IMR-90 (cell line): ENCODE results near the gene PLXNA4. TPM values are rescaled to one million over a fixed set of nuclear protein-coding genes. Genes with fewer than 3 reads are reported as not detected.

Experiments
- ATAC-seq: fragments of 200-7000 bp; cut with Tn5 transposase; 2 replicates; pipeline ENCODE4 v1.9.1; 2020; ENCODE audit warnings: low read depth, mild to moderate bottlenecking, moderate library complexity
- BruUV-seq: library from RNA; stranded (reverse); fragments of 400-500 nt; replicated peaks from 2 replicates; lab custom pipeline; 2021; lab: Mats Ljungman, UMichigan
- CTCF ChIA-PET: fragments of 300-600 bp; formaldehyde crosslinking; extraction: SDS; loops from one replicate; lab custom pipeline; 2021; ENCODE audit warnings: antibody characterized with exemption; lab: Yijun Ruan, JAX
- POLR2A ChIA-PET: fragments of 300-600 bp; sonication (Branson Sonifier 250); formaldehyde crosslinking; loops from one replicate; lab custom pipeline; 2022; ENCODE audit warnings: antibody characterized with exemption; ENCODE audit not compliant: unreplicated experiment; lab: Charles Lee
- DNase-seq: peaks from one replicate; pipeline ENCODE4 v3.0.0; 2013
- H2AFZ ChIP-seq: replicated peaks from 2 replicates; pipeline ENCODE3; 2013; ENCODE audit warnings: low read length, mild to moderate bottlenecking; ENCODE audit not compliant: poor library complexity
- H2AK5ac ChIP-seq: 2 replicates; pipeline ENCODE4 v1.6.1; 2013; ENCODE audit warnings: low read depth, low read length, inconsistent platforms
- H2AK9ac ChIP-seq: replicated peaks from 2 replicates; pipeline ENCODE3; 2013; ENCODE audit warnings: mild to moderate bottlenecking, low read depth, low read length, moderate library complexity; ENCODE audit not compliant: poor library complexity
- H2BK120ac ChIP-seq: 2 replicates; pipeline ENCODE4 v1.6.1; 2013; ENCODE audit warnings: low read depth, low read length, inconsistent platforms
- H2BK15ac ChIP-seq: 3 replicates; pipeline ENCODE4 v1.6.1; 2013; ENCODE audit warnings: low read depth, low read length, inconsistent platforms
- H2BK20ac ChIP-seq: 2 replicates; pipeline ENCODE4 v1.6.1; 2013; ENCODE audit warnings: low read depth, mild to moderate bottlenecking, inconsistent platforms, low read length, moderate library complexity
- H2BK5ac ChIP-seq: 2 replicates; pipeline ENCODE4 v1.6.1; 2013; ENCODE audit warnings: mild to moderate bottlenecking, low read depth, low read length, inconsistent platforms; ENCODE audit not compliant: poor library complexity, severe bottlenecking
- H3K14ac ChIP-seq: replicated peaks from 2 replicates; pipeline ENCODE4 v1.6.1; 2013; ENCODE audit warnings: low read depth, low read length, inconsistent platforms
- H3K18ac ChIP-seq: 2 replicates; pipeline ENCODE4 v1.6.1; 2013; ENCODE audit warnings: low read depth, low read length, control low read depth
- H3K23ac ChIP-seq: 2 replicates; pipeline ENCODE4 v1.6.1; 2013; ENCODE audit warnings: low read depth, low read length, inconsistent platforms
- H3K27ac ChIP-seq: 2 replicates; pipeline ENCODE4 v1.5.1; 2013; ENCODE audit warnings: mild to moderate bottlenecking, control low read depth, low read length; ENCODE audit not compliant: insufficient read depth
- H3K27me3 ChIP-seq: 2 replicates; pipeline ENCODE4 v1.6.1; 2013; ENCODE audit warnings: low read length; ENCODE audit not compliant: control insufficient read depth, insufficient read depth
- H3K36me3 ChIP-seq: 2 replicates; pipeline ENCODE4 v1.6.1; 2013; ENCODE audit warnings: low read length, mixed read lengths; ENCODE audit not compliant: control insufficient read depth, insufficient read depth
- H3K4ac ChIP-seq: 2 replicates; pipeline ENCODE4 v1.6.1; 2013; ENCODE audit warnings: low read depth, low read length, inconsistent platforms
- H3K4me1 ChIP-seq: 2 replicates; pipeline ENCODE4 v1.6.1; 2013; ENCODE audit warnings: low read length, mixed read lengths; ENCODE audit not compliant: control insufficient read depth, insufficient read depth
- H3K4me2 ChIP-seq: 2 replicates; pipeline ENCODE4 v1.6.1; 2013; ENCODE audit warnings: low read depth, mild to moderate bottlenecking, control low read depth, low read length, moderate library complexity
- H3K4me3 ChIP-seq: 2 replicates; pipeline ENCODE4 v1.5.1; 2013; ENCODE audit warnings: low read depth, mild to moderate bottlenecking, control low read depth, low read length, moderate library complexity; ENCODE audit not compliant: insufficient read depth
- H3K56ac ChIP-seq: 2 replicates; pipeline ENCODE4 v1.6.1; 2013; ENCODE audit warnings: low read length, inconsistent platforms; ENCODE audit not compliant: insufficient read depth; ENCODE audit errors: extremely low read depth
- H3K79me1 ChIP-seq, 2 experiments: 2 replicates each; pipeline ENCODE4 v1.6.1; 2013; ENCODE audit warnings: low read length in 2 of 2, inconsistent platforms in 1 of 2, low read depth in 1 of 2
- H3K9ac ChIP-seq: 2 replicates; pipeline ENCODE4 v1.6.1; 2013; ENCODE audit warnings: low read depth, low read length, control low read depth
- H3K9me1 ChIP-seq: 2 replicates; pipeline ENCODE4 v1.6.1; 2013; ENCODE audit warnings: low read length, inconsistent platforms; ENCODE audit not compliant: insufficient read depth
- H3K9me3 ChIP-seq: 2 replicates; pipeline ENCODE4 v1.6.1; 2013; ENCODE audit warnings: low read length; ENCODE audit not compliant: control insufficient read depth, insufficient read depth
- H4K20me1 ChIP-seq: 2 replicates; pipeline ENCODE4 v1.6.1; 2013; ENCODE audit warnings: low read length, inconsistent platforms; ENCODE audit not compliant: insufficient read depth
- H4K5ac ChIP-seq: 2 replicates; pipeline ENCODE4 v1.6.1; 2013; ENCODE audit warnings: mild to moderate bottlenecking, low read depth, low read length, control low read depth
- H4K8ac ChIP-seq, 2 experiments: 2 replicates each; pipeline ENCODE4 v1.6.1; 2013; ENCODE audit warnings: low read depth in 2 of 2, low read length in 2 of 2, control low read depth in 1 of 2, inconsistent platforms in 1 of 2
- H4K91ac ChIP-seq: 2 replicates; pipeline ENCODE4 v1.6.1; 2013; ENCODE audit warnings: low read depth, low read length, inconsistent platforms; ENCODE audit not compliant: insufficient read depth
- BHLHE40 ChIP-seq: fragments of 150-350 bp; IDR thresholded peaks from 2 replicates; pipeline ENCODE4 v1.6.1; 2016; ENCODE audit warnings: mild to moderate bottlenecking, low read depth, low read length
- CEBPB ChIP-seq: IDR thresholded peaks from 2 replicates; pipeline ENCODE4 v1.6.1; 2012; ENCODE audit warnings: low read depth, low read length, improper control_type of control experiment
- MAFK ChIP-seq: IDR thresholded peaks from 2 replicates; pipeline ENCODE4 v1.6.1; 2012; ENCODE audit warnings: low read depth, low read length, improper control_type of control experiment
- MAZ ChIP-seq: IDR thresholded peaks from 2 replicates; pipeline ENCODE4 v1.6.1; 2012; ENCODE audit warnings: low read depth, mild to moderate bottlenecking, low read length, improper control_type of control experiment, moderate library complexity, borderline replicate concordance
- MXI1 ChIP-seq: IDR thresholded peaks from 2 replicates; pipeline ENCODE4 v1.6.1; 2012; ENCODE audit warnings: low read depth, mild to moderate bottlenecking, low read length, moderate library complexity, borderline replicate concordance
- NFE2L2 ChIP-seq: fragments of 150-350 bp; IDR thresholded peaks from 2 replicates; pipeline ENCODE4 v1.6.1; 2016; ENCODE audit warnings: low read depth, mild to moderate bottlenecking, low read length
- POLR2A ChIP-seq: IDR thresholded peaks from 2 replicates; pipeline ENCODE4 v1.6.1; 2012; ENCODE audit warnings: mild to moderate bottlenecking, low read depth, low read length
- RAD21 ChIP-seq: IDR thresholded peaks from 2 replicates; pipeline ENCODE4 v1.6.1; 2012; ENCODE audit warnings: low read length, improper control_type of control experiment
- RCOR1 ChIP-seq: IDR thresholded peaks from 2 replicates; pipeline ENCODE4 v1.6.1; 2012; ENCODE audit warnings: mild to moderate bottlenecking, low read length, improper control_type of control experiment; ENCODE audit not compliant: insufficient replicate concordance
- RFX5 ChIP-seq: IDR thresholded peaks from 2 replicates; pipeline ENCODE4 v1.8.0; 2012; ENCODE audit warnings: low read depth, mild to moderate bottlenecking, low read length, moderate library complexity
- SMC3 ChIP-seq: fragments of 150-350 bp; IDR thresholded peaks from 2 replicates; pipeline ENCODE4 v1.6.1; 2016; ENCODE audit warnings: low read depth, mild to moderate bottlenecking, antibody characterized with exemption, low read length, moderate library complexity
- WGBS, 2 experiments: methylation state at CpG; one replicate each; pipeline versions ENCODE4 v1.1.5 to v1.1.7; 2013; ENCODE audit warnings: missing lambda C conversion rate in 2 of 2; ENCODE audit not compliant: insufficient read length in 1 of 2; ENCODE audit errors: extremely low coverage in 2 of 2; 5-methylcytosine and 5-hydroxymethylcytosine counted together
- dilution Hi-C: fragments of 300-500 bp; cut with HindIII; formaldehyde crosslinking; loops from one replicate; pipeline ENCODE4 v1.14.3; 2018; ENCODE audit warnings: low sequenced_read_pairs; ENCODE audit not compliant: unreplicated experiment
- in situ Hi-C: fragments of 300-500 bp; cut with MboI; formaldehyde crosslinking; loops from 3 replicates; pipeline ENCODE4 v1.14.3; 2019; ENCODE audit warnings: low sequenced_read_pairs, inconsistent platforms, mixed read lengths
- intact Hi-C: fragments of 100-400 bp; cut with micrococcal nuclease; formaldehyde crosslinking; loops from 2 replicates; pipeline ENCODE4 v1.10.0; 2022
- polyA plus RNA-seq, 3 experiments: library from polyadenylated mRNA; depleted of rRNA; stranded (reverse); fragments of >200 nt; gene quantifications; 2 replicates each; pipeline ENCODE4 v1.2.3, GENCODE V29; 2012; ENCODE audit warnings: low replicate concordance in 1 of 3
- total RNA-seq: library from RNA; depleted of rRNA; stranded (reverse); fragments of >200 nt; gene quantifications from 2 replicates; pipeline ENCODE4 v1.2.3, GENCODE V29; 2012
- TF ChIP-seq, protein P1 (sequence below): fragments of 150-350 bp; IDR thresholded peaks from 2 replicates; pipeline ENCODE4 v1.6.1; 2017; ENCODE audit warnings: mild to moderate bottlenecking, antibody characterized with exemption, low read length, low read depth
- TF ChIP-seq, protein P2 (sequence below): conservative IDR thresholded peaks from 2 replicates; pipeline ENCODE4 v1.5.1; 2012; ENCODE audit warnings: mild to moderate bottlenecking, low read depth, low read length, improper control_type of control experiment
- TF ChIP-seq, protein P3 (sequence below): fragments of 150-350 bp; IDR thresholded peaks from 2 replicates; pipeline ENCODE4 v1.6.1; 2016; ENCODE audit warnings: low read depth, mild to moderate bottlenecking, low read length, moderate library complexity, borderline replicate concordance

Gene PLXNA4
- total and polyA plus RNA-seq, 2 of the 4 experiments (the other 2 are of a cell fraction): under 0.01 TPM

DNA sequence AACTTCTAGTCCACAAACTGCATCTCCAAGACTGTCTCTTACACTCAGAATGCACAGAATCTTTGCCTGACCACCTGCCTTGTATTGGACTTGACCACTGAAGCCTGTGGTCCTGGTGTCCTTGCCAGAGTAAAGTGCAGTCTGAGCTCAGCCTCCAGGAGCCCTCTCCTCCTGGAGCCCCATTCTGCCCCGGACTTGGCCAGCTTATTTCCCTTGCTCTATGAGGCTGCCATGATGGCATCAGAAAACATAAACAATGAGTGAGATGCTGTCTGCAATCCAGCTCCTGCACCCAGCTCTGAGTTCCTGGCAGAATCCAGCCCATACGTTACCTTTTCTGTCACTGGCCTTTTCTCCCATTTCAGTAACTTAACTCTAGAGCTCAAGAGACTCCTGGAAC lies 494.6 kb downstream of the PLXNA4 start:
- no peak overlapping the region for H2BK5ac ChIP-seq
- 83% methylated on average over 1 of the region's 2 CpGs; no CpG with 5 or more reads in 1 of the 2 experiments for WGBS, 2 experiments
- H3K4me2 ChIP-seq: no peak overlapping the region
- no peak overlapping the region for H3K14ac ChIP-seq
- POLR2A ChIA-PET: no interaction called here
- intact Hi-C loops (no loop called here), dilution Hi-C loops (no loop called here), in situ Hi-C loops (no loop called here)
- no peak overlapping the region for H2BK120ac ChIP-seq
- no TSS peak for BruUV-seq
- no peak for TF ChIP-seq POLR2A
- TF ChIP-seq RFX5: no peak
- no peak for TF ChIP-seq RCOR1
- no peak for TF ChIP-seq NFE2L2
- no peak for TF ChIP-seq MAFK
- TF ChIP-seq, protein P1, sequence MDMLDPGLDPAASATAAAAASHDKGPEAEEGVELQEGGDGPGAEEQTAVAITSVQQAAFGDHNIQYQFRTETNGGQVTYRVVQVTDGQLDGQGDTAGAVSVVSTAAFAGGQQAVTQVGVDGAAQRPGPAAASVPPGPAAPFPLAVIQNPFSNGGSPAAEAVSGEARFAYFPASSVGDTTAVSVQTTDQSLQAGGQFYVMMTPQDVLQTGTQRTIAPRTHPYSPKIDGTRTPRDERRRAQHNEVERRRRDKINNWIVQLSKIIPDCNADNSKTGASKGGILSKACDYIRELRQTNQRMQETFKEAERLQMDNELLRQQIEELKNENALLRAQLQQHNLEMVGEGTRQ: no peak
- TF ChIP-seq BHLHE40: no peak
- TF ChIP-seq, protein P2, sequence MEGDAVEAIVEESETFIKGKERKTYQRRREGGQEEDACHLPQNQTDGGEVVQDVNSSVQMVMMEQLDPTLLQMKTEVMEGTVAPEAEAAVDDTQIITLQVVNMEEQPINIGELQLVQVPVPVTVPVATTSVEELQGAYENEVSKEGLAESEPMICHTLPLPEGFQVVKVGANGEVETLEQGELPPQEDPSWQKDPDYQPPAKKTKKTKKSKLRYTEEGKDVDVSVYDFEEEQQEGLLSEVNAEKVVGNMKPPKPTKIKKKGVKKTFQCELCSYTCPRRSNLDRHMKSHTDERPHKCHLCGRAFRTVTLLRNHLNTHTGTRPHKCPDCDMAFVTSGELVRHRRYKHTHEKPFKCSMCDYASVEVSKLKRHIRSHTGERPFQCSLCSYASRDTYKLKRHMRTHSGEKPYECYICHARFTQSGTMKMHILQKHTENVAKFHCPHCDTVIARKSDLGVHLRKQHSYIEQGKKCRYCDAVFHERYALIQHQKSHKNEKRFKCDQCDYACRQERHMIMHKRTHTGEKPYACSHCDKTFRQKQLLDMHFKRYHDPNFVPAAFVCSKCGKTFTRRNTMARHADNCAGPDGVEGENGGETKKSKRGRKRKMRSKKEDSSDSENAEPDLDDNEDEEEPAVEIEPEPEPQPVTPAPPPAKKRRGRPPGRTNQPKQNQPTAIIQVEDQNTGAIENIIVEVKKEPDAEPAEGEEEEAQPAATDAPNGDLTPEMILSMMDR: no peak
- no peak for TF ChIP-seq CEBPB
- TF ChIP-seq, protein P3, sequence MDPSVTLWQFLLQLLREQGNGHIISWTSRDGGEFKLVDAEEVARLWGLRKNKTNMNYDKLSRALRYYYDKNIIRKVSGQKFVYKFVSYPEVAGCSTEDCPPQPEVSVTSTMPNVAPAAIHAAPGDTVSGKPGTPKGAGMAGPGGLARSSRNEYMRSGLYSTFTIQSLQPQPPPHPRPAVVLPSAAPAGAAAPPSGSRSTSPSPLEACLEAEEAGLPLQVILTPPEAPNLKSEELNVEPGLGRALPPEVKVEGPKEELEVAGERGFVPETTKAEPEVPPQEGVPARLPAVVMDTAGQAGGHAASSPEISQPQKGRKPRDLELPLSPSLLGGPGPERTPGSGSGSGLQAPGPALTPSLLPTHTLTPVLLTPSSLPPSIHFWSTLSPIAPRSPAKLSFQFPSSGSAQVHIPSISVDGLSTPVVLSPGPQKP: no peak
- no peak for TF ChIP-seq SMC3
- no peak for TF ChIP-seq RAD21
- TF ChIP-seq MXI1: no peak
- no peak for TF ChIP-seq MAZ
- H3K4me1 ChIP-seq: peaks cover 9% of the 10 kb centered on the region
- H3K36me3 ChIP-seq: no peaks in the 10 kb centered on the region
- CTCF ChIA-PET: interaction anchor here (1.0 kb wide), 1 partner anchor 136 kb away, joined by 3 read pairs; no protein-coding TSS in a partner anchor
- no peaks in the 10 kb centered on the region for H3K9me1 ChIP-seq
- DNase-seq (no peak), ATAC-seq (no peak)
- no peak overlapping the region for H2AK9ac ChIP-seq
- no peaks in the 10 kb centered on the region for H4K20me1 ChIP-seq
- no peak overlapping the region for H2BK20ac ChIP-seq
- no peak overlapping the region for H4K91ac ChIP-seq
- H3K27ac ChIP-seq: no peak overlapping the region
- no peak overlapping the region for H3K4ac ChIP-seq
- no peak overlapping the region for H3K56ac ChIP-seq
- no peak overlapping the region for H2AFZ ChIP-seq
- no peak overlapping the region for H2BK15ac ChIP-seq
- no peak overlapping the region for H3K23ac ChIP-seq
- no peak overlapping the region for H4K8ac ChIP-seq
- no peak overlapping the region for H3K9ac ChIP-seq
- no peaks in the 10 kb centered on the region for H3K9me3 ChIP-seq
- no peaks in the 10 kb centered on the region for H3K79me1 ChIP-seq
- H3K27me3 ChIP-seq: peaks cover 23% of the 10 kb centered on the region
- H2AK5ac ChIP-seq: no peak overlapping the region
- H3K18ac ChIP-seq: no peak overlapping the region
- no peak overlapping the region for H4K5ac ChIP-seq
- no peak overlapping the region for H3K4me3 ChIP-seq
